Breast epithelium (tissue), 4 donors: Measurements from ENCODE around the gene MUC5AC. TPM values are rescaled to one million over a fixed set of nuclear protein-coding genes. Genes with fewer than 3 reads are reported as not detected.

ENCODE experiments used
- DNase-seq, 2 donors: peaks; one replicate each; pipeline ENCODE4 v3.0.0-alpha.2; 2019; ENCODE audit warnings: low spot score in 2 of 2
- H3K27ac ChIP-seq, 2 donors: fragments of 200-600 bp; sonication (generic) in 1 of 2; one replicate each; pipeline ENCODE4 v1.5.1; 2016 to 2019; ENCODE audit warnings: mild to moderate bottlenecking in 1 of 2
- H3K27me3 ChIP-seq, 2 donors: fragments of 200-600 bp; sonication (generic) in 1 of 2; one replicate each; pipeline versions ENCODE4 v1.5.1 to v1.6.0; 2017 to 2019; ENCODE audit warnings: control low read depth in 1 of 2, mild to moderate bottlenecking in 1 of 2
- H3K36me3 ChIP-seq: fragments of 200-600 bp; one replicate; pipeline ENCODE4 v1.5.1; 2019
- H3K4me1 ChIP-seq, 2 donors: fragments of 200-600 bp; sonication (generic); one replicate each; pipeline ENCODE4 v1.5.1; 2016 to 2019; ENCODE audit warnings: control low read depth in 1 of 2
- H3K4me3 ChIP-seq, 3 donors: fragments of 200-600 bp; sonication (generic); 1 replicate in 2 of 3; 2 replicates in 1 of 3; pipeline ENCODE4 v1.5.1; 2016 to 2019; ENCODE audit warnings: mild to moderate bottlenecking in 3 of 3, moderate library complexity in 2 of 3
- H3K9me3 ChIP-seq, 2 donors: fragments of 200-600 bp; sonication (generic) in 1 of 2; one replicate each; pipeline ENCODE4 v1.5.1; 2016 to 2019; ENCODE audit warnings: control low read depth in 1 of 2
- POLR2A ChIP-seq: fragments of 450-650 bp; IDR thresholded peaks from one replicate; pipeline ENCODE4 v1.6.1; 2016; ENCODE audit warnings: antibody characterized with exemption, mild to moderate bottlenecking, moderate library complexity
- POLR2AphosphoS5 ChIP-seq, 3 donors: sonication (generic); formaldehyde crosslinking; IDR thresholded peaks; one replicate each; pipeline ENCODE4 v1.6.1; 2017; ENCODE audit warnings: antibody characterized with exemption in 3 of 3
- intact Hi-C: fragments of 100-400 bp; cut with DNase I; formaldehyde crosslinking; loops from one replicate; pipeline ENCODE4 v1.15.1; 2023; ENCODE audit warnings: low total_unique reads
- total RNA-seq, 3 donors: library from RNA; depleted of rRNA; stranded (reverse); fragments of >200 nt; gene quantifications; one replicate each; pipeline ENCODE4 v1.1.0, GENCODE V29; 2016
- TF ChIP-seq, protein P1 (sequence below), 3 donors: fragments of 450-650 bp; IDR thresholded peaks; one replicate each; pipeline ENCODE4 v1.5.1; 2016 to 2017; ENCODE audit warnings: antibody characterized with exemption in 3 of 3, mild to moderate bottlenecking in 3 of 3, moderate library complexity in 3 of 3

Gene MUC5AC
- total RNA-seq, 3 donors from 2014 or later = not detected

DNA sequence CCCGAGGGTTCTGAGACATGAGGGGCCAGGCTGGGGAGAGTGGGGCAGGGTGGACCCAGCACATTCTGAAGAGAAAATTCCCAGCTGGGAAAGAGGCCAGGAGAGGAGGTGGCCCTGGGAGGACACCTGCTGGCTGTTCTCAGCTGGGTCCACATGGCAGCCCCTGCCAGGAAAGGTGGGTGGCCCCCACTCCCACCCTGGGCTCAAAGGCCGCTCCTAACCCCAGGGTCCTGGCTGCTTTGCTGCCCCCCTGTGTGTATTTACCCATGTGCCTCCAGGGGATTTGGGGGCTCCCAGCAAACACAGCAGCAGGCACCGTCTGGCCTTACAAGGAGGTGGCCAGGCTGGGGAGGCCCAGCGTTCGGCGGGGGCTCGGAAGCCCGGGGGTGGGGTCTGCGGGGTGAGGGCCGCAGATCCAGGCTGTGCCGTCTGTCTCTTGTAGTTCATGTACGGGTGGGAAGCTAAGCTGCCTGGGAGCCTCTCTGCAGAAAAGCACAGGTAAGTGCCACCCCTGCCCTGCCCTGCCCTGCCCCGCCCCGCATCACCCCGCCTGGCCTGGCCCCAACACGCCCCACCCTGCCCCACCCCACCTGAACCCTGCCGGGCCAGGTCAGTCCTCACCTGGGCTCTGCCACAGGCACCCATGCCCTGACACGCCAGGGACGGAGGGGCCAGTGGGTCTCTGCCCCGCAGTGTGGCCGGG, 75.7 kb downstream of the MUC5AC start:
- intact Hi-C loops = no loop called here
- Histone ChIP-seq H3K4me1 (no peaks in the 10 kb centered on the region), H3K27me3 (peaks cover 0 to 48% of the 10 kb centered on the region in 2 donors), H3K4me3 (no peak overlapping the region), H3K27ac (no peak overlapping the region), H3K36me3 (no peaks in the 10 kb centered on the region), H3K9me3 (no peaks in the 10 kb centered on the region)
- TF ChIP-seq POLR2AphosphoS5 (IDR thresholded peaks at IDR 0.05) (no peak), POLR2A (no peak)
- TF ChIP-seq, protein P1, sequence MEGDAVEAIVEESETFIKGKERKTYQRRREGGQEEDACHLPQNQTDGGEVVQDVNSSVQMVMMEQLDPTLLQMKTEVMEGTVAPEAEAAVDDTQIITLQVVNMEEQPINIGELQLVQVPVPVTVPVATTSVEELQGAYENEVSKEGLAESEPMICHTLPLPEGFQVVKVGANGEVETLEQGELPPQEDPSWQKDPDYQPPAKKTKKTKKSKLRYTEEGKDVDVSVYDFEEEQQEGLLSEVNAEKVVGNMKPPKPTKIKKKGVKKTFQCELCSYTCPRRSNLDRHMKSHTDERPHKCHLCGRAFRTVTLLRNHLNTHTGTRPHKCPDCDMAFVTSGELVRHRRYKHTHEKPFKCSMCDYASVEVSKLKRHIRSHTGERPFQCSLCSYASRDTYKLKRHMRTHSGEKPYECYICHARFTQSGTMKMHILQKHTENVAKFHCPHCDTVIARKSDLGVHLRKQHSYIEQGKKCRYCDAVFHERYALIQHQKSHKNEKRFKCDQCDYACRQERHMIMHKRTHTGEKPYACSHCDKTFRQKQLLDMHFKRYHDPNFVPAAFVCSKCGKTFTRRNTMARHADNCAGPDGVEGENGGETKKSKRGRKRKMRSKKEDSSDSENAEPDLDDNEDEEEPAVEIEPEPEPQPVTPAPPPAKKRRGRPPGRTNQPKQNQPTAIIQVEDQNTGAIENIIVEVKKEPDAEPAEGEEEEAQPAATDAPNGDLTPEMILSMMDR (IDR thresholded peaks at IDR 0.05) = no peak
- no peak for DNase-seq

DNA sequence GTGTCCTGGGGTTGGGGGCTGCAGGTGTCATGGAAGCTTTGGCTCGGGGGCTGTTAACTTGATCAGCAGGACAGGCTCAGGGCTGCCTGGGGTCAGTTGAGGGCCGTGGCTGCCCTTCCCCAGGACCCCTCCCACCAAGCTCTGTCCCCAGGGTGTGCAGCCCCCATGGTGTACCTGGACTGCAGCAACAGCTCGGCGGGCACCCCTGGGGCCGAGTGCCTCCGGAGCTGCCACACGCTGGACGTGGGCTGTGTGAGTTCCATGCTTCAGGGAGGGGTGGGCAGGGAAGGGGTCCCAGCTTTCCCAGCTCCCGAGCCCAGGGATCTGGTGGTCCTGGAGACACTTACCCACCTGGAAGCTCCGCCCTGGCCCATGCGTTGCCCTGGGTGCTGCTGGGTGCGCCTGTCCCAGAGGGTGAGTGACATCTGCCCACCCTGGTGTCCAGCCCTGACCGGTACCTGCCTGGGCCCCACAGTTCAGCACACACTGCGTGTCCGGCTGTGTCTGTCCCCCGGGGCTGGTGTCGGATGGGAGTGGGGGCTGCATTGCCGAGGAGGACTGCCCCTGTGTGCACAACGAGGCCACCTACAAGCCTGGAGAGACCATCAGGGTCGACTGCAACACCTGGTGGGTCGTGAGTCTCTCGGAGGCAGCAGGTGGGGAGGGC, 76.4 kb downstream of the MUC5AC start:
- no peak for DNase-seq
- Histone ChIP-seq H3K27me3 (peaks cover 0 to 41% of the 10 kb centered on the region in 2 donors), H3K9me3 (no peaks in the 10 kb centered on the region), H3K36me3 (no peaks in the 10 kb centered on the region), H3K4me1 (no peaks in the 10 kb centered on the region), H3K27ac (no peak overlapping the region), H3K4me3 (no peak overlapping the region)
- intact Hi-C loops = no loop called here
- TF ChIP-seq, protein P1 (IDR thresholded peaks at IDR 0.05) = no peak
- TF ChIP-seq POLR2A = no peak
- TF ChIP-seq POLR2AphosphoS5 (IDR thresholded peaks at IDR 0.05) = no peak

DNA sequence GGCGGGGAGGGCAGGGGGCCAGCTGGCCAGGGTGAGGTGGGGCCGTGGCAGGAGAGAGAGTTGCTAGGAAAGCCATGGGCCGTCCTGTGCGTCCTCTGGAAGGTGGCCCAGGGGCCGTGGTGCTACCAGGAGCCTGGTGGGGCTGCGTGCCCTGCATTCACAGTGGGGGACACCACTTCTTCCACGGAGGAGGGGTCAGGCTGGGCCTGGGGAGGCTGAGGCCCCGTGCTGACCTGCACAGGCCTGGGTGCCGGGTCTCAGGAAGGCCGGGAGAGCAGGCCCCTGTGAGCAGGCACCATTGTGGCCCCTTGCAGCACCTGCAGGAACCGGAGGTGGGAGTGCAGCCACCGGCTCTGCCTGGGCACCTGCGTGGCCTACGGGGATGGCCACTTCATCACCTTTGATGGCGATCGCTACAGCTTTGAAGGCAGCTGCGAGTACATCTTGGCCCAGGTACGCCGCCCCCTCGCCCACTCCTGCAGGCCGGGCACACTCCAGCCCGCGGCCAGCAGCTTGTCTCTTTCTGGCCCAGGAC, 77.1 kb downstream of the MUC5AC start:
- no peak overlapping the region for H3K4me3 ChIP-seq
- intact Hi-C loops = no loop called here
- no peaks in the 10 kb centered on the region for H3K4me1 ChIP-seq
- no peaks in the 10 kb centered on the region for H3K36me3 ChIP-seq
- no peaks in the 10 kb centered on the region for H3K9me3 ChIP-seq
- no peak for DNase-seq
- TF ChIP-seq POLR2AphosphoS5 (IDR thresholded peaks at IDR 0.05) = no peak
- TF ChIP-seq, protein P1 (IDR thresholded peaks at IDR 0.05) = no peak
- no peak for TF ChIP-seq POLR2A
- H3K27me3 ChIP-seq = peaks cover 0 to 34% of the 10 kb centered on the region in 2 donors
- H3K27ac ChIP-seq = no peak overlapping the region

DNA sequence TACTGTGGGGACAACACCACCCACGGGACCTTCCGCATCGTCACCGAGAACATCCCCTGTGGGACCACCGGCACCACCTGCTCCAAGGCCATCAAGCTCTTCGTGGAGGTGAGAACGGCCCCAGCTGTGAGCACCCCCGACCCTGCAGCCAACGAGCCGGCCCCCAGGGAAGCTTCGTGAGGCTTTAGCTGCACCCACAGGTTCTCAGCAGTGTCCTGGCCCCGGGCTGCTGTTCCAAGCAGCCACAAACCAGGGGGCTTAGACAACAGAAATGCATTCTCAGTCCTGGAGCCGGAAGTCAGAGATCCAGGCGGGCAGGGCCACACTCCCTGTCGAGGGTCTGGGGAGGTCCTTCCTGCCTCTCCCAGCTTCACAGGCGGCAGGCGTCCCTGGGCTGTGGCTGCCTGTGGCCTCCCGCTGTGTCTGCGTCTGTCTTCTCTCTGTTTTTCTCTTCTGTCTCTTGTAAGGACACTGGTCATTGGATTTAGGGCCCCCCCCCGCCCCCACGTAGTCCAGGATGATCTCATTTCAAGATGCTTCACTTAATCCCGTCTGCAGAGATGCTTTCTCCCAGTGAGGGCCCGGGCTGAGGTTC, 77.7 kb downstream of the MUC5AC start:
- Histone ChIP-seq H3K9me3 (no peaks in the 10 kb centered on the region), H3K36me3 (no peaks in the 10 kb centered on the region), H3K4me1 (no peaks in the 10 kb centered on the region), H3K4me3 (no peak overlapping the region), H3K27ac (no peak overlapping the region), H3K27me3 (peaks cover 0 to 29% of the 10 kb centered on the region in 2 donors)
- intact Hi-C loops = no loop called here
- DNase-seq = no peak
- TF ChIP-seq POLR2A (no peak), POLR2AphosphoS5 (IDR thresholded peaks at IDR 0.05) (no peak)
- TF ChIP-seq, protein P1 (IDR thresholded peaks at IDR 0.05) = no peak
